NCI-H526 (cell line): ENCODE results near the gene MCAM.

Experiments used
- DNase-seq, 2 experiments: peaks; one replicate each; lab custom pipeline; 2025; lab: John Stamatoyannopoulos, UW

The MCAM gene

GRCh38 chr11:119307219-119307618, 9.7 kb downstream of the MCAM start:
- DNase-seq: peak in 1 of 2 experiments; percentile 30

GRCh38 chr11:119306373-119306890, 10.5 kb downstream of the MCAM start:
- DNase-seq: no peak

- DNase-seq: no peak
Measured at GRCh38 chr11:119305556-119306372, 11.2 kb downstream of the MCAM start.

- DNase-seq: no peak
Measured at GRCh38 chr11:119303227-119303718, 13.7 kb downstream of the MCAM start.

GRCh38 chr11:119300198-119300964, 16.5 kb downstream of the MCAM start:
- no peak for DNase-seq

GRCh38 chr11:119299416-119299815, 17.5 kb downstream of the MCAM start:
- no peak for DNase-seq

GRCh38 chr11:119298726-119299125, 18.2 kb downstream of the MCAM start:
- DNase-seq: no peak

- DNase-seq: no peak
Measured at GRCh38 chr11:119297938-119298337, 19.0 kb downstream of the MCAM start.

GRCh38 chr11:119295178-119295577, 21.8 kb downstream of the MCAM start:
- peak in 1 of 2 experiments; percentile 17 for DNase-seq

GRCh38 chr11:119293461-119293860, 23.5 kb downstream of the MCAM start:
- no peak for DNase-seq

GRCh38 chr11:119290894-119291497, 25.9 kb downstream of the MCAM start:
- DNase-seq: no peak

- DNase-seq: no peak
Measured at GRCh38 chr11:119288219-119288618, 28.7 kb downstream of the MCAM start.

GRCh38 chr11:119285431-119285830, 31.5 kb downstream of the MCAM start:
- DNase-seq: no peak

- DNase-seq: peak; percentile 28 to 64
Measured at GRCh38 chr11:119284344-119285157, 32.4 kb downstream of the MCAM start.

GRCh38 chr11:119282495-119282894, 34.4 kb downstream of the MCAM start:
- DNase-seq: no peak

GRCh38 chr11:119277660-119278059, 39.3 kb downstream of the MCAM start:
- no peak for DNase-seq

GRCh38 chr11:119273721-119274120, 43.2 kb downstream of the MCAM start:
- DNase-seq: no peak

- no peak for DNase-seq
Measured at GRCh38 chr11:119267645-119268044, 49.3 kb downstream of the MCAM start.

GRCh38 chr11:119266517-119267255, 50.2 kb downstream of the MCAM start:
- no peak for DNase-seq

GRCh38 chr11:119266063-119266462, 50.9 kb downstream of the MCAM start:
- DNase-seq: no peak
